HG03439 (cell line): ENCODE results near the gene WDFY4.

ENCODE experiments used
- ATAC-seq: cut with Tn5 transposase; IDR thresholded peaks from one replicate; pipeline ENCODE4 v1.9.1; 2021; ENCODE audit warnings: mild to moderate bottlenecking, moderate library complexity; ENCODE audit not compliant: unreplicated experiment

WDFY4 gene

DNA sequence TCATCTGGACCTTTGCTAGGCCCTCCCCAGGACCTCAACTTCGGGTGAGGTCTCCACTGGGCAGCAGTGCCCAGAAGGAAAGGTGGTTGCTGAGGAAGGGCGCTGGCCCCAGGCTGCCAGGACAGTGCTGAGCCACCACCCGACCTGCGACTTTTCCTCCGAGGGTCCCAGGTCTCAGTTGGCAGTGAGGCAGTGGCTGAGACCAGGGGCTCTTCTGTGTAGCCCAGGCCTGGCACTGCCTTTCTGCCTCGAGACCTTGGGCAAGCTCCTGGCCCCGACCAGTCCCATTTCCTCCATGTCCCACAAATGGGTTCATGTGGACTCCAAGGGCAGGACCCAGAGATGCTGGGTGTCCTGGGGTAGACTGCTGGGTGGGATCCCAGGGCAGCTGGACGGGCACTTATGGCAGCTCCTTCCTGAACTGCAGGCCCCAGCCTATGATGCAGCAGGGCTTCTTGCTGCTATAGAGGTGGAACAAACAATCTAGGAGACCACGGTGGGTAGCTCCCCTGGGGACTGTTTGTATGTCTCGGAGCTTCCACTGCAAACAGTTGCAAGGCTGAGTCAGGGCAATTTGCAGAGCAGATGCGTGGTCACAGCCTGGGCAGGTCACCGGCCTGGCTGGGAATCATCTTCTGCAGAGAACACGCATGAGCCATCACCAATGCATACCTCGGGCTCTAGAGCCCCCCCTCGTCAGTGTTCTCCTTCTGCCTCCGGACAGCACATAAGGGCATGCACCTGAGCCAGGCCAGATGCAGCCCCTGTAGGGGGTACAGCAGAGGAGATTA lies 272.9 kb downstream of the WDFY4 start:
- ATAC-seq = no peak

- no peak for ATAC-seq
Observed at GRCh38 chr10:48958598-48959190, 274.0 kb downstream of the WDFY4 start.

- no peak for ATAC-seq
Observed at GRCh38 chr10:48964038-48964437, 279.4 kb downstream of the WDFY4 start.

GRCh38 chr10:48965460-48965859 lies 280.8 kb downstream of the WDFY4 start:
- ATAC-seq = no peak

- no peak for ATAC-seq
Observed at GRCh38 chr10:48968036-48968435, 283.4 kb downstream of the WDFY4 start.

DNA sequence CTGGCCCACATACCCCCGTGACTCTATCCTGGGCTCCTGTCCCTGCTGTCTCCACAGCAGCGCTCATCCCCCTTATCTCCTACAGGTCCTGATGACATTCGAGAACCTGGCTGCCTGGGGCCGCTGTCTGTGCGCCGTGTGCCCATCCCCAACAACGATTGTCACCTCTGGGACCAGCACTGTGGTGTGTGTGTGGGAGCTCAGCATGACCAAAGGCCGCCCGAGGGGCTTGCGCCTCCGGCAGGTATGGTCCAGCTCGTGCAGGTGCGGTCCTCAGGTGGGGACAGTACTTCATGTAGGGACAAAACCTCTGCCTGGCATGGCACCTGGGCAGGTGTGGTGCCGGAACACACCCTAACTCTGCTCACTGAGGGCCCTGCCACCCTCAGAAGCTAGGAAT lies 285.4 kb downstream of the WDFY4 start:
- no peak for ATAC-seq

DNA sequence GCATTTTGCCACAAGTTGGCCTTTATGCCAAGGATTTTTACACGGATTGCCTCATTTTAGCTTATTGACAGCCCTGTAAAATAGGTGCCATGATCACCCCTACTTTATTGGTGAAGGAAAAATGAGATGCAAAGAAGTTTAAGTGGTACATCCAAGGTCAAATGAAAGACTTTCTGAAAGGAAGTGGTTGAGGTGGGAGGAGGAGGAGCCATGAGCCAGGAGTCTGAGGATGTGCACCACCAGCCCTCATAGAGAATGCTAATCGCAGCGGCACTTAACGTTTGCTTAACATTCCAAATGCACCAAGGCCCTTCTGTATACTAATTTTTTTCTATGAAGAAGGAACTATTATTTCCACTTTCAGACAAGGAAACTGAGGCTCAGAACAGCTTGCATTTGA lies 286.0 kb downstream of the WDFY4 start:
- ATAC-seq = no peak

GRCh38 chr10:48973065-48973464 lies 288.4 kb downstream of the WDFY4 start:
- no peak for ATAC-seq

GRCh38 chr10:48974510-48975156 lies 290.0 kb downstream of the WDFY4 start:
- ATAC-seq = no peak

GRCh38 chr10:48976196-48976595 lies 291.5 kb downstream of the WDFY4 start:
- no peak for ATAC-seq

- no peak for ATAC-seq
Observed at GRCh38 chr10:48978318-48978717, 293.6 kb downstream of the WDFY4 start.

- no peak for ATAC-seq
Observed at GRCh38 chr10:48981310-48981907, 296.7 kb downstream of the WDFY4 start.

GRCh38 chr10:48982584-48982983 lies 297.9 kb downstream of the WDFY4 start:
- no peak for ATAC-seq

DNA sequence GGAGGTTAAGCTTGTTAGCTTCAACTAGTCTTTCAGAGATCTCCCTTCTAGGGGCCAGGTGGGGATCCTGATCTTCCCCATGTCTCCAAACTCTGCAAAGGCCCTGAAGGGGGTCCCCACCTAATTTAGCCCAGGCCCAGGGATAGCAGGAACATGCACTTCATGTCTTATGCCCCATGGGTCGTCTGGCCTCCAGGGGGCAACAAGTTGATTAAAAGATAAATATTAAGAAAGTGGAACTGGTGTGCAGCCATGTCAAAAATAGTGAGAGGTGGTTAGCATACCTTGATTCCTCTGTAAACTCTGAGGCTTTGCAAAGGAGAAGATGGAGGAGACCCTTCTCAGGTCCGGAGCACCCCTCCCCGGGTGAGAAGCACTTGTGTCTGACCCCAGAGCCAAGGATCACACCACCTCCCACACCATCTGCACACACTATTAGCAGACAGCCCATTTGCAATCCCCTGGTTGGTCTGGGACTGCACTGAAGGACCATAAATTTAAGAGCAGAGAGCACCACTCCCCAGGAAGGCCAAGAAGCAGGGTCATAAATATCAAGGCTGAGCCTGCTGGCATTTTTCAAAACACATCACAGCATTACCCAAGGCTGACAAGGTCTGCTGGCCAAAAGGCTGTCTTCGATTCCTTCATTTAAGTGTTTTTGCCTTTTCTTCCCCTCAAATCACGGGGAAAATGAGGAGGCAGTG lies 299.1 kb downstream of the WDFY4 start:
- no peak for ATAC-seq

DNA sequence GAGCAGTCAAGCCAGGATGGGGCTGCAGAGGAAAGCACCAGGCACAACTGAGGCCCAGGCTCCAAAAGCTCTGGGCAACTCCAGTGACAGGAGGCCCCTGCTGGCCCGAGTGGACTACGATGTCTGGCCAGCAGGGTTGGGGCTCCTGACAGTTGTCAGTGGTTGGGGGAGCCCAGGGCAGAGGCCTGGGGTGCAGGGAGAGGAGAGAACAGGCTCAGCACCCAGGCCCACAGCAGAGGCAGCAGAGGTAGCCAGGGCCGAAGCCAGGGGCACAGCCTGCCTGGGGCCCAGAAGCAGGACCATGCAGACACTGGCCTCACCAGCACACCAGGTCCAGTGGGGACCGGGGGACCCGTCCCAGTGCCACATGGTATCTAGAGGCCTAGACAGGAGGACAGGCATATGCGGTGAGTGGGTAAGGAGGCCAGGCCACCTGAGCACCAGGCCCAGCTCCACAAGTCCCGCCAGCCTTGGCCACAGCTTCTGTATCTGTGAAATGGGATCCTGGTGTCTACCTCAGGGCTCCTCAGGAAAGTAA lies 301.0 kb downstream of the WDFY4 start:
- no peak for ATAC-seq

DNA sequence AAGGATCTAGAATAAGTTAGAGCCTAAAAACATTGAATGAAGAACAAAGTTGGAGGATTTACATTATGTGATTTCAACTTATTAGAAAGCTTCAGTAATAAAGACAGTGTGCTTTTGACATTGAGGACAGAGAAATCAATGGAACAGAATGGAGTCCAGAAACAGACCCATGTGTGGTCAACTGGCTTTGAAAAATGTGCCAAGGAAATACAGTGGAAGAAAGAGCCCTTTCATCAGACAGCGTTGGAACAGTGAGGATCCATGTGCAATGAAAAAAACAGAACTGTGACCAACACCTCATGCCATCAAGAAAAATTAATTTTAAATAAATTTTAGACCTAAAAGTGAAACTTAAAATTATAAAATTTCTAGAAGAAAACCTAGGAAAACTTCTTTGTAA lies 305.6 kb downstream of the WDFY4 start:
- ATAC-seq = no peak

- no peak for ATAC-seq
Observed at GRCh38 chr10:48993627-48994026, 309.0 kb downstream of the WDFY4 start.

GRCh38 chr10:48996329-48996728 lies 311.7 kb downstream of the WDFY4 start:
- ATAC-seq = no peak

DNA sequence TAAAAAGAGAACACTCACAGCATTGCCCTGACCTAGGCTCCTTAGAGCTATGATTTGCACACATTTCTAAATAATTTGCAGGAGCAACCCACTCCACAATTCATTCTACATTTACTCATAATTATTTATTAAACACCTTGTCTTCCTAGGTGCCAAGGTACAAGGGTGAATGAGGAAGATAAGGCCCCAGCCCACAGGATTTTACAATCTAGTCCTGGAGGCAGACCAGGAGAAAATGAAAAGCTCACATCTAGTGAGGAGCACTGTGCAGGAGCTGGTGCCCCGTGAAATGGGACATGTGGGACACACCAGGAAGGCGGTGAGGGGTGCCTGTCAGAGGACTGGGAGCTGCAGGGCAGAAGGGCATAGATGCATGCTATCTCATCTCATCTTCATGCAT lies 314.7 kb downstream of the WDFY4 start:
- no peak for ATAC-seq

- ATAC-seq = no peak
Observed at GRCh38 chr10:49000437-49001398, 316.0 kb downstream of the WDFY4 start.
